Lung (tissue), 12 donors: ENCODE data around the gene LRRIQ4. TPM values are rescaled to one million over a fixed set of nuclear protein-coding genes. Genes with fewer than 3 reads are reported as not detected.

ENCODE experiments used
- ATAC-seq: fragments of 200-7000 bp; cut with Tn5 transposase; one replicate; pipeline ENCODE4 v1.9.1; 2020; ENCODE audit warnings: moderate number of reproducible peaks; ENCODE audit not compliant: insufficient read depth, low FRiP score
- DNase-seq, 3 donors: peaks; one replicate each; pipeline ENCODE4 v3.0.0-alpha.2; 2013 to 2017
- H3K27ac ChIP-seq, 2 donors: one replicate each; pipeline ENCODE4 v1.5.1; 2013; ENCODE audit warnings: mild to moderate bottlenecking in 2 of 2, moderate library complexity in 2 of 2, control low read depth in 1 of 2, inconsistent platforms in 1 of 2, low read depth in 1 of 2, low read length in 1 of 2
- H3K27me3 ChIP-seq, 3 donors: one replicate each; pipeline ENCODE4 v1.5.1; 2013; ENCODE audit warnings: low read length in 2 of 3; ENCODE audit not compliant: control insufficient read depth in 3 of 3, insufficient read depth in 3 of 3
- H3K36me3 ChIP-seq, 4 donors: one replicate each; pipeline ENCODE4 v1.5.1; 2013; ENCODE audit warnings: low read length in 4 of 4, mild to moderate bottlenecking in 1 of 4, moderate library complexity in 1 of 4; ENCODE audit not compliant: control insufficient read depth in 4 of 4, insufficient read depth in 4 of 4
- H3K4me1 ChIP-seq, 5 donors: one replicate each; pipeline ENCODE4 v1.5.1; 2013; ENCODE audit warnings: low read length in 5 of 5, mild to moderate bottlenecking in 2 of 5, moderate library complexity in 1 of 5; ENCODE audit not compliant: control insufficient read depth in 5 of 5, insufficient read depth in 5 of 5
- H3K4me3 ChIP-seq: one replicate; pipeline ENCODE4 v1.5.1; 2013; ENCODE audit warnings: mild to moderate bottlenecking, control low read depth, moderate library complexity
- H3K9ac ChIP-seq, 2 donors: one replicate each; pipeline ENCODE4 v1.5.1; 2013; ENCODE audit warnings: low read length in 2 of 2, control low read depth in 1 of 2; ENCODE audit not compliant: insufficient read depth in 1 of 2
- H3K9me3 ChIP-seq, 4 donors: one replicate each; pipeline ENCODE4 v1.5.1; 2013; ENCODE audit warnings: low read length in 3 of 4, mild to moderate bottlenecking in 1 of 4, moderate library complexity in 1 of 4; ENCODE audit not compliant: control insufficient read depth in 4 of 4, insufficient read depth in 3 of 4
- WGBS, 2 donors: extraction: QIAGEN DNeasy Blood & Tissue Kit; methylation state at CpG; one replicate each; pipeline ENCODE4 v1.1.7; 2013; 5-methylcytosine and 5-hydroxymethylcytosine counted together
- polyA plus RNA-seq, 2 donors: library from polyadenylated mRNA; stranded (reverse); fragments of 200-250 nt; gene quantifications; one replicate each; pipeline ENCODE4 v1.2.1, GENCODE V29; 2013
- total RNA-seq, 2 donors: library from RNA; depleted of rRNA in 1 of 2; stranded (reverse); fragments of >200 nt in 1 of 2; gene quantifications; one replicate each; pipeline ENCODE4 v1.2.1, GENCODE V29; 2014 to 2021
- TF ChIP-seq, protein P1 (sequence below): IDR thresholded peaks from 2 replicates; pipeline ENCODE4 v1.5.1; 2012; ENCODE audit warnings: mild to moderate bottlenecking; ENCODE audit errors: control extremely low read depth, extremely low read depth
- donor health status: control.
- donor health status: control.
- donor health status: Bipolar disorder and iron deficiency.
- donor health status: healthy.
- donor health status: DM: yes; HTN: yes; CAD: no.

The LRRIQ4 gene
- total and polyA plus RNA-seq, 4 donors: 0.03 to 0.09 TPM; not detected in 2

DNA sequence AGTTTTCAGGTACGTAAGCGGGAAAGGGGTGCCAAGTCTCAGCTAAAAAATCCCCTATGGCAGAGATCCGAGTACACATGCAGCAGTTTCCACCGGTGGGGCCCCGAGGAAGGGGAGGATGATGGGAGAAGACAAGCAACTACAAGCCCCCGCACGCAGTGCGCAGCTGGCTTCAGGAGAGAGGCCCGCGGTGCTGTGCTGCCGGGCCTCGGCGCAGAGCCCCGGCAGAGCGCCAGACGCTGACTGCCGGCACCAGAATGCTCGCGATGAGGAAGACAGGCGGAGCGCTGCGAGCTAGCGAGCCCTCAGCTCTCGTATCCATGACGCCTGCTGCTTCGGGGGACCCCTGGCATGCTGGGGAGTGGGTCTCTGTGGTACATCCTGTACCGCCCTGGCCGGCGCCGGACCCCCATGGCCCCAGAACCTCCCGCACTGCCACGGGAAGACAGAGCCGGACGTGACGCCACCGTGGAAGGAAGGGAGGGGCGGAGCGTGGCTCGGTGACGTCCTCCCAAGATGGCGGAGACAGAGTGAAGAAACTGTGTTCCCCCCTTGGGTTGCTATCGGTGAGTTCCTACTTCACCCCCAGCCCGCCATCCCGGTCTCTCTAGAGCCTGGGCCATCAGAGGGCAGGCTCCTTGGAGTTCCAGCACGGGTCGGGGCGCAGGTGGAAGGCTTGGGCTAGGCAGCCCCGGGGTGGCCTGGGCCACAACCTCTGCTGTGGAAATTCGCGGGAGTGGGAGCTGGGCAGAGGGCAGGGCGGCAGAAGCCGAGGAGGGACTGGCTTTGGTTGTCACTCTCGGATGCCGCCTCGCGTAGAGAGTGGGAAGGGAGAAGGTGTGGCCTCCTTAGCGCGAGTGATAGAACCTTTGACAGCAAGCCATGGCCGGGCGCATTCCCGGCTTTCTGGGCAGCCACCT lies 39.5 kb upstream of the LRRIQ4 start, which contains the start of gene MYNN:
Gene MYNN, plus strand, starts transcription at position 500 of the 920 bp plus-strand sequence. CDS start 900 bp downstream, outside the sequence.
- Histone ChIP-seq H3K36me3 (peaks cover 0 to 15% (median 7%) of the 10 kb centered on the region in 4 donors), H3K4me3 (peak within 1 kb of the TSS; percentile 90), H3K4me1 (peaks cover 0 to 18% (median 6%) of the 10 kb centered on the region in 5 donors), H3K27ac (peak within 1 kb of the TSS; percentile 97 to 98), H3K9ac (peak within 1 kb of the TSS; percentile 93 to 96), H3K27me3 (no peaks in the 10 kb centered on the region), H3K9me3 (no peaks in the 10 kb centered on the region)
- TF ChIP-seq, protein P1, sequence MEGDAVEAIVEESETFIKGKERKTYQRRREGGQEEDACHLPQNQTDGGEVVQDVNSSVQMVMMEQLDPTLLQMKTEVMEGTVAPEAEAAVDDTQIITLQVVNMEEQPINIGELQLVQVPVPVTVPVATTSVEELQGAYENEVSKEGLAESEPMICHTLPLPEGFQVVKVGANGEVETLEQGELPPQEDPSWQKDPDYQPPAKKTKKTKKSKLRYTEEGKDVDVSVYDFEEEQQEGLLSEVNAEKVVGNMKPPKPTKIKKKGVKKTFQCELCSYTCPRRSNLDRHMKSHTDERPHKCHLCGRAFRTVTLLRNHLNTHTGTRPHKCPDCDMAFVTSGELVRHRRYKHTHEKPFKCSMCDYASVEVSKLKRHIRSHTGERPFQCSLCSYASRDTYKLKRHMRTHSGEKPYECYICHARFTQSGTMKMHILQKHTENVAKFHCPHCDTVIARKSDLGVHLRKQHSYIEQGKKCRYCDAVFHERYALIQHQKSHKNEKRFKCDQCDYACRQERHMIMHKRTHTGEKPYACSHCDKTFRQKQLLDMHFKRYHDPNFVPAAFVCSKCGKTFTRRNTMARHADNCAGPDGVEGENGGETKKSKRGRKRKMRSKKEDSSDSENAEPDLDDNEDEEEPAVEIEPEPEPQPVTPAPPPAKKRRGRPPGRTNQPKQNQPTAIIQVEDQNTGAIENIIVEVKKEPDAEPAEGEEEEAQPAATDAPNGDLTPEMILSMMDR: no peak
- WGBS, 2 donors: 0% methylated on average over 60 to 61 of the region's 61 CpGs
- DNase-seq (peak; percentile 95 to 97 (median 96)), ATAC-seq (peak; percentile 85)

DNA sequence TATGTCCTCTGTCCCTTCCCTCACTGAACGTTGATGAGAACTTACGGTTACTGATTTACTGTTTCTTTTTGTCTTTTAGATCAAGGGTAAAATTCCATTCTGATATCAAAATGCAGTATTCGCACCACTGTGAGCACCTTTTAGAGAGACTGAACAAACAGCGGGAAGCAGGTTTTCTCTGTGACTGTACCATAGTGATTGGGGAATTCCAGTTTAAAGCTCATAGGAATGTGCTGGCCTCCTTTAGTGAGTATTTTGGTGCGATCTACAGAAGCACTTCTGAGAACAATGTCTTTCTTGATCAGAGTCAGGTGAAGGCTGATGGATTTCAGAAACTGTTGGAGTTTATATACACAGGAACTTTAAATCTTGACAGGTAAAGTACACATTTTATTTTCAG lies 38.5 kb upstream of the LRRIQ4 start:
- Histone ChIP-seq H3K9me3 (no peaks in the 10 kb centered on the region), H3K4me1 (peaks cover 0 to 18% (median 6%) of the 10 kb centered on the region in 5 donors), H3K36me3 (peaks cover 4 to 21% (median 12%) of the 10 kb centered on the region in 4 donors), H3K27me3 (no peaks in the 10 kb centered on the region), H3K27ac (no peak overlapping the region), H3K4me3 (no peak overlapping the region), H3K9ac (peak overlapping the region; percentile 93 to 96)
- DNase-seq (peak in 1 of 3 donors; percentile 8), ATAC-seq (no peak)
- WGBS, 2 donors: 50 to 70% methylated on average over 5 of the region's 5 CpGs
- TF ChIP-seq, protein P1: no peak

DNA sequence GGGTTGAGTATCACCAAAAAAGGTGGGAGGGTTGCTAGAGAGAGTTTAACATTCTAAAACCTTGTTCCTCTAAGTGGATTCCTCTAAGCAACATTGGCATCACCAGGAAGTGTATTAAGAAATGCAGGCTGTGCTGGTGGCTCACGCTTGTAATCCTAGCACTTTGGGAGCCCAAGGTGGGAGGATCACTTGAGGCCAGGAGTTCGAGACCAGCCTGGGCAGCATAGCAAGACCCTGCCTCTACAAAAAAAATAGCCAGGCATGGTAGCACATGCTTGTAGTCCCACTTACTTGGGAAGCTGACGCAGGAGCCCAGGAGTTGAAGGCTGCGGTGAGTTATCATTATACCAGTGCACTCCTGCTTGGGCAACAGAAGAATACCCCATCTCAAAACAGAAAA lies 34.8 kb upstream of the LRRIQ4 start:
- H3K36me3 ChIP-seq: peaks cover 19 to 52% (median 29%) of the 10 kb centered on the region in 4 donors
- no peak for DNase-seq
- 70 to 74% methylated on average over 4 of the region's 4 CpGs for WGBS, 2 donors
- H3K27me3 ChIP-seq: no peaks in the 10 kb centered on the region
- no peak overlapping the region for H3K4me3 ChIP-seq
- peaks cover 0 to 19% (median 6%) of the 10 kb centered on the region in 5 donors for H3K4me1 ChIP-seq
- ATAC-seq: no peak
- H3K27ac ChIP-seq: no peak overlapping the region
- TF ChIP-seq, protein P1: no peak
- no peak overlapping the region for H3K9ac ChIP-seq
- no peaks in the 10 kb centered on the region for H3K9me3 ChIP-seq
